H9 (cell line): ENCODE measurements around the gene CD7. TPM values are rescaled to one million over a fixed set of nuclear protein-coding genes. Genes with fewer than 3 reads are reported as not detected.

Experiments
- DNase-seq: peaks from one replicate; pipeline ENCODE4 v3.0.0-alpha.2; 2017
- H2AFZ ChIP-seq: one replicate; pipeline ENCODE4 v1.6.1; 2013; ENCODE audit warnings: mild to moderate bottlenecking, low read length, control low read depth, moderate library complexity
- H2AK5ac ChIP-seq: 2 replicates; pipeline ENCODE4 v1.6.1; 2013; ENCODE audit warnings: low read length, control low read depth, mixed read lengths; ENCODE audit not compliant: insufficient read length
- H2BK120ac ChIP-seq: one replicate; pipeline ENCODE4 v1.6.1; 2013; ENCODE audit warnings: low read depth, mild to moderate bottlenecking, low read length, control low read depth, inconsistent platforms; ENCODE audit not compliant: poor library complexity, severe bottlenecking
- H2BK12ac ChIP-seq: 2 replicates; pipeline ENCODE4 v1.6.1; 2013; ENCODE audit warnings: low read length, control low read depth, mixed read lengths, low read depth; ENCODE audit not compliant: insufficient read length
- H2BK15ac ChIP-seq: 2 replicates; pipeline ENCODE4 v1.6.1; 2013; ENCODE audit warnings: low read depth, low read length, control low read depth
- H2BK20ac ChIP-seq: one replicate; pipeline ENCODE4 v1.6.1; 2013; ENCODE audit warnings: low read depth, mild to moderate bottlenecking, low read length, control low read depth, inconsistent platforms; ENCODE audit not compliant: poor library complexity, severe bottlenecking
- H2BK5ac ChIP-seq: 2 replicates; pipeline ENCODE4 v1.6.1; 2013; ENCODE audit warnings: low read length, control low read depth, mixed read lengths; ENCODE audit not compliant: insufficient read length
- H3K14ac ChIP-seq: 2 replicates; pipeline ENCODE4 v1.6.1; 2013; ENCODE audit warnings: low read length, control low read depth; ENCODE audit not compliant: insufficient read depth
- H3K18ac ChIP-seq: 2 replicates; pipeline ENCODE4 v1.6.1; 2013; ENCODE audit warnings: low read depth, mild to moderate bottlenecking, mixed read lengths, low read length, control low read depth; ENCODE audit not compliant: insufficient read length
- H3K23ac ChIP-seq: 2 replicates; pipeline ENCODE4 v1.6.1; 2013; ENCODE audit warnings: low read length, control low read depth, mixed read lengths, low read depth; ENCODE audit not compliant: insufficient read length
- H3K23me2 ChIP-seq: 2 replicates; pipeline ENCODE4 v1.6.1; 2013; ENCODE audit warnings: low read depth, mild to moderate bottlenecking, mixed read lengths, low read length, control low read depth; ENCODE audit not compliant: insufficient read length, poor library complexity, severe bottlenecking
- H3K27ac ChIP-seq: 2 replicates; pipeline ENCODE4 v1.5.1; 2013; ENCODE audit warnings: low read length, control low read depth, mixed read lengths, low read depth; ENCODE audit not compliant: insufficient read length
- H3K27me3 ChIP-seq: 2 replicates; pipeline ENCODE4 v1.6.1; 2013; ENCODE audit warnings: low read length, control low read depth, inconsistent platforms; ENCODE audit not compliant: insufficient read depth
- H3K4ac ChIP-seq: 2 replicates; pipeline ENCODE4 v1.6.1; 2013; ENCODE audit warnings: low read depth, mild to moderate bottlenecking, control low read depth, inconsistent platforms, low read length, moderate library complexity
- H3K4me1 ChIP-seq: 2 replicates; pipeline ENCODE4 v1.6.1; 2013; ENCODE audit warnings: low read length, control low read depth, inconsistent platforms; ENCODE audit not compliant: insufficient read depth
- H3K4me2 ChIP-seq: 2 replicates; pipeline ENCODE4 v1.6.1; 2013; ENCODE audit warnings: low read length, control low read depth, mixed read lengths; ENCODE audit not compliant: insufficient read length, insufficient read depth
- H3K56ac ChIP-seq: 2 replicates; pipeline ENCODE4 v1.6.1; 2013; ENCODE audit warnings: low read depth, mild to moderate bottlenecking, mixed read lengths, low read length, control low read depth; ENCODE audit not compliant: insufficient read length
- H3K79me1 ChIP-seq: 2 replicates; pipeline ENCODE4 v1.6.1; 2013; ENCODE audit warnings: low read depth, mild to moderate bottlenecking, moderate library complexity, low read length, control low read depth, inconsistent platforms; ENCODE audit not compliant: insufficient read depth, poor library complexity, severe bottlenecking
- H3K79me2 ChIP-seq: 2 replicates; pipeline ENCODE4 v1.6.1; 2013; ENCODE audit warnings: low read length, control low read depth, inconsistent platforms; ENCODE audit not compliant: insufficient read depth
- H3K9ac ChIP-seq: 2 replicates; pipeline ENCODE4 v1.6.1; 2013; ENCODE audit warnings: low read length, control low read depth, mixed read lengths; ENCODE audit not compliant: insufficient read length; ENCODE audit errors: extremely low read depth
- H3K9me3 ChIP-seq: one replicate; pipeline ENCODE4 v1.6.1; 2013; ENCODE audit warnings: low read depth, low read length, inconsistent platforms; ENCODE audit not compliant: control insufficient read depth
- H3T11ph ChIP-seq: one replicate; pipeline ENCODE4 v1.6.1; 2013; ENCODE audit warnings: mild to moderate bottlenecking, low read length, control low read depth, inconsistent platforms
- H4K20me1 ChIP-seq: one replicate; pipeline ENCODE4 v1.6.1; 2013; ENCODE audit not compliant: control insufficient read depth, insufficient read length, insufficient read depth
- H4K5ac ChIP-seq: 2 replicates; pipeline ENCODE4 v1.6.1; 2013; ENCODE audit warnings: low read depth, mild to moderate bottlenecking, mixed read lengths, low read length, control low read depth; ENCODE audit not compliant: insufficient read length
- H4K8ac ChIP-seq: replicated peaks from 2 replicates; pipeline ENCODE4 v1.6.1; 2013; ENCODE audit warnings: low read length, control low read depth, mixed read lengths, low read depth; ENCODE audit not compliant: insufficient read length
- H4K91ac ChIP-seq: 2 replicates; pipeline ENCODE4 v1.6.1; 2013; ENCODE audit warnings: low read depth, mild to moderate bottlenecking, moderate library complexity, mixed read lengths, low read length, control low read depth; ENCODE audit not compliant: insufficient read length
- H3K27ac Mint-ChIP-seq, 3 experiments: 2 replicates in 2 of 3; 3 replicates in 1 of 3; pipeline ENCODE4 v1.8.0; 2020 to 2021; ENCODE audit warnings: mixed read lengths in 3 of 3, mild to moderate bottlenecking in 1 of 3, moderate library complexity in 1 of 3
- H3K27me3 Mint-ChIP-seq: 2 replicates; pipeline ENCODE4 v1.8.0; 2021; ENCODE audit warnings: low read depth, mild to moderate bottlenecking, moderate library complexity, mixed read lengths
- H3K36me3 Mint-ChIP-seq, 3 experiments: 2 replicates in 2 of 3; 3 replicates in 1 of 3; pipeline ENCODE4 v1.8.0; 2020 to 2021; ENCODE audit warnings: low read depth in 3 of 3, mixed read lengths in 3 of 3; ENCODE audit not compliant: insufficient read depth in 1 of 3
- H3K4me1 Mint-ChIP-seq, 2 experiments: 2 replicates each; pipeline ENCODE4 v1.8.0; 2020; ENCODE audit warnings: mixed read lengths in 2 of 2
- H3K4me3 Mint-ChIP-seq, 2 experiments: 2 replicates in 1 of 2; 3 replicates in 1 of 2; pipeline ENCODE4 v1.8.0; 2020 to 2021; ENCODE audit warnings: mild to moderate bottlenecking in 2 of 2, mixed read lengths in 2 of 2, moderate library complexity in 1 of 2
- H3K9me3 Mint-ChIP-seq, 2 experiments: 2 replicates in 1 of 2; 3 replicates in 1 of 2; pipeline ENCODE4 v1.8.0; 2020; ENCODE audit warnings: mild to moderate bottlenecking in 2 of 2, mixed read lengths in 2 of 2, moderate library complexity in 1 of 2
- WGBS: extraction: QIAGEN DNeasy Blood & Tissue Kit; methylation state at CpG from one replicate; pipeline ENCODE4 v1.1.7; 2013; ENCODE audit warnings: missing lambda C conversion rate, low lambda C conversion rate, mixed read lengths; ENCODE audit not compliant: insufficient read length; ENCODE audit errors: extremely low coverage; 5-methylcytosine and 5-hydroxymethylcytosine counted together
- total RNA-seq: library from RNA; stranded (reverse); gene quantifications from 2 replicates; pipeline ENCODE4 v1.2.1, GENCODE V29; 2021
- TF ChIP-seq, protein P1 (sequence below): fragments of 200-600 bp; sonication (generic); conservative IDR thresholded peaks from 3 replicates; pipeline ENCODE4 v1.8.0; 2021; ENCODE audit warnings: antibody characterized with exemption, mild to moderate bottlenecking

CD7 gene
- total RNA-seq, 1 experiment from 2014 or later: 0.35 TPM

DNA sequence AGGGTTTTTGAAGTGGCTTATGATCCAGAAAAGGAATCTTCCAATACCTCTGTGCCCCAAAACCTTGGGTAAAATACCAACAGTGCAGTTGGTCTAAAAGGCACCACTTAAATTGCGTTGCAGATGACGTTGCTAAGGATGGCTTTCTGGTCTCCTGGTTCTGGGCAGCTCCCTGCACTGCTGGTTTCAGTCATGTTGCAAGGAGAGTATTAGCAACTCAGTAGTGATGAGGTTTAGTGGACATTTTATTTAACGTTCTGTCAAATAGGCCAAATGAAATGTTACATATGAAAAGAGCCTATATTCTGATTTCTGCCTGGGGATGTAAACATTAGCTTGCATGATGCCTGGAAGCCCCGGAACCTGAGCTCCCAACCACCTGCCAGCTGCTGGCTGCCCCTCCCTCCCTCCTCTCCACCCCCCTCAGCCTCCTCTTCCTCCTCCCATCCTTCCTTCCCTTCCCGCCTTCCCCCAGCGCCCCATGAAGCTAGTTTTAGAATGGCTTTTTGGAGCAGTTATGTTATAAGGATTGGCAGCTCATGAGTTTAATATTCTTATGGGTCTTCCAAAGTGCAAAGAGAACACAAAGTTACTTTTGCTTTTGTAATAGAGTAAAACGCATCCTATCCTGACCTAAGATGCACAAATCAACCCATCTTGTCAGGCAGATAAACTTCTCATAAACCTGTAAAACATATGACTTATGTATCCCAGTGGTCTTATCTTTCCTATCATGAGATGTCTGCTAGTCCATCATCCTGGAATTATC, 20.7 kb downstream of the CD7 start:
- Histone ChIP-seq H3K14ac (no peak overlapping the region), H2BK15ac (no peak overlapping the region), H2BK5ac (no peak overlapping the region), H4K91ac (no peak overlapping the region), H2AK5ac (no peak overlapping the region), H3K4ac (no peak overlapping the region), H2AFZ (no peak overlapping the region), H3K79me1 (no peaks in the 10 kb centered on the region), H3K18ac (no peak overlapping the region), H3K23me2 (peaks cover 9% of the 10 kb centered on the region), H2BK20ac (no peak overlapping the region), H2BK120ac (no peak overlapping the region), H3K4me2 (no peak overlapping the region), H4K20me1 (no peaks in the 10 kb centered on the region), H3K4me1 (no peaks in the 10 kb centered on the region; the same call in 1 of the 2 replicates), H3K23ac (no peak overlapping the region), H3K9me3 (no peaks in the 10 kb centered on the region), H3K27me3 (no peaks in the 10 kb centered on the region), H3K56ac (no peak overlapping the region), H3K27ac (no peak overlapping the region), H3T11ph (no peak overlapping the region), H4K5ac (no peak overlapping the region), H2BK12ac (no peak overlapping the region), H3K9ac (no peak overlapping the region), H3K79me2 (no peaks in the 10 kb centered on the region), H4K8ac (no peak overlapping the region)
- no CpG with 5 or more reads among the region's 7 CpGs for WGBS
- H3K4me3 Mint-ChIP-seq: peak overlapping the region in 1 of 2 experiments; percentile 60; a peak in 2 of 5 replicates
- peaks cover 45% of the 10 kb centered on the region for H3K27me3 Mint-ChIP-seq
- DNase-seq: no peak
- TF ChIP-seq, protein P1, sequence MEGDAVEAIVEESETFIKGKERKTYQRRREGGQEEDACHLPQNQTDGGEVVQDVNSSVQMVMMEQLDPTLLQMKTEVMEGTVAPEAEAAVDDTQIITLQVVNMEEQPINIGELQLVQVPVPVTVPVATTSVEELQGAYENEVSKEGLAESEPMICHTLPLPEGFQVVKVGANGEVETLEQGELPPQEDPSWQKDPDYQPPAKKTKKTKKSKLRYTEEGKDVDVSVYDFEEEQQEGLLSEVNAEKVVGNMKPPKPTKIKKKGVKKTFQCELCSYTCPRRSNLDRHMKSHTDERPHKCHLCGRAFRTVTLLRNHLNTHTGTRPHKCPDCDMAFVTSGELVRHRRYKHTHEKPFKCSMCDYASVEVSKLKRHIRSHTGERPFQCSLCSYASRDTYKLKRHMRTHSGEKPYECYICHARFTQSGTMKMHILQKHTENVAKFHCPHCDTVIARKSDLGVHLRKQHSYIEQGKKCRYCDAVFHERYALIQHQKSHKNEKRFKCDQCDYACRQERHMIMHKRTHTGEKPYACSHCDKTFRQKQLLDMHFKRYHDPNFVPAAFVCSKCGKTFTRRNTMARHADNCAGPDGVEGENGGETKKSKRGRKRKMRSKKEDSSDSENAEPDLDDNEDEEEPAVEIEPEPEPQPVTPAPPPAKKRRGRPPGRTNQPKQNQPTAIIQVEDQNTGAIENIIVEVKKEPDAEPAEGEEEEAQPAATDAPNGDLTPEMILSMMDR: no peak
- H3K9me3 Mint-ChIP-seq: no peaks in the 10 kb centered on the region
- H3K4me1 Mint-ChIP-seq: peaks cover 14 to 37% of the 10 kb centered on the region in 2 experiments
- H3K36me3 Mint-ChIP-seq: no peaks in the 10 kb centered on the region
- peak overlapping the region in 1 of 3 experiments; percentile 29; a peak in 1 of 7 replicates for H3K27ac Mint-ChIP-seq
